Mucosa of rectum (tissue), 2 donors: ENCODE results near the gene FAM120A.
"Not testable (repeated sequence)": the region's sequence is repeated elsewhere in the genome, so short reads cannot be mapped to it uniquely, and the experiment has no call there.

Experiments
- H3K27ac ChIP-seq, 2 donors: one replicate each; pipeline ENCODE4 v1.7.0; 2013; ENCODE audit warnings: inconsistent platforms in 2 of 2, low read depth in 2 of 2, low read length in 2 of 2
- H3K27me3 ChIP-seq, 2 donors: one replicate each; pipeline ENCODE4 v1.7.0; 2013; ENCODE audit warnings: low read length in 2 of 2; ENCODE audit not compliant: control insufficient read depth in 2 of 2, insufficient read depth in 2 of 2
- H3K36me3 ChIP-seq, 2 donors: one replicate each; pipeline ENCODE4 v1.7.0; 2013; ENCODE audit warnings: low read length in 2 of 2; ENCODE audit not compliant: control insufficient read depth in 2 of 2, insufficient read depth in 2 of 2
- H3K4me1 ChIP-seq, 2 donors: one replicate each; pipeline ENCODE4 v1.7.0; 2013; ENCODE audit warnings: low read length in 2 of 2, mild to moderate bottlenecking in 1 of 2; ENCODE audit not compliant: control insufficient read depth in 2 of 2, insufficient read depth in 2 of 2
- H3K4me3 ChIP-seq, 2 donors: one replicate each; pipeline ENCODE4 v1.7.0; 2013; ENCODE audit warnings: low read length in 2 of 2
- H3K9ac ChIP-seq, 2 donors: one replicate each; pipeline ENCODE4 v1.7.0; 2013; ENCODE audit warnings: low read length in 2 of 2, low read depth in 1 of 2, mild to moderate bottlenecking in 1 of 2
- H3K9me3 ChIP-seq, 2 donors: one replicate each; pipeline ENCODE4 v1.7.0; 2013; ENCODE audit warnings: low read length in 2 of 2; ENCODE audit not compliant: control insufficient read depth in 2 of 2
- donor health status: healthy.
- donor health status: Normal muscosa, but diverticular disease.

FAM120A gene

GRCh38 chr9:93501406-93501805, 49.9 kb downstream of the FAM120A start:
- peaks cover 10 to 14% of the 10 kb centered on the region in 2 donors for H3K4me1 ChIP-seq
- H3K9ac ChIP-seq: peak overlapping the region in 1 of 2 donors; percentile 18
- peaks cover 34 to 44% of the 10 kb centered on the region in 2 donors for H3K36me3 ChIP-seq
- no peaks in the 10 kb centered on the region for H3K9me3 ChIP-seq
- H3K4me3 ChIP-seq: peak overlapping the region; percentile 48 to 64
- H3K27ac ChIP-seq: no peak overlapping the region
- H3K27me3 ChIP-seq: no peaks in the 10 kb centered on the region

GRCh38 chr9:93503381-93503780, 51.9 kb downstream of the FAM120A start:
- no peaks in the 10 kb centered on the region for H3K9me3 ChIP-seq
- no peak overlapping the region for H3K4me3 ChIP-seq
- no peak overlapping the region for H3K27ac ChIP-seq
- H3K9ac ChIP-seq: no peak overlapping the region
- peaks cover 20 to 26% of the 10 kb centered on the region in 2 donors for H3K36me3 ChIP-seq
- H3K27me3 ChIP-seq: no peaks in the 10 kb centered on the region
- peaks cover 10 to 14% of the 10 kb centered on the region in 2 donors for H3K4me1 ChIP-seq

- Histone ChIP-seq H3K4me1 (peaks cover 9 to 13% of the 10 kb centered on the region in 2 donors), H3K27ac (no peak overlapping the region), H3K9me3 (no peaks in the 10 kb centered on the region), H3K36me3 (peaks cover 4 to 10% of the 10 kb centered on the region in 2 donors), H3K9ac (peak overlapping the region in 1 of 2 donors; percentile 10), H3K4me3 (peak overlapping the region in 1 of 2 donors; percentile 5), H3K27me3 (no peaks in the 10 kb centered on the region)
Measured at GRCh38 chr9:93505541-93506132, 54.2 kb downstream of the FAM120A start.

- H3K27me3 ChIP-seq: no peaks in the 10 kb centered on the region
- no peak overlapping the region for H3K27ac ChIP-seq
Measured at GRCh38 chr9:93507768-93508167, 56.3 kb downstream of the FAM120A start.

GRCh38 chr9:93508207-93508606, 56.7 kb downstream of the FAM120A start:
- H3K27ac ChIP-seq: no peak overlapping the region
- H3K36me3 ChIP-seq: peaks cover 2 to 6% of the 10 kb centered on the region in 2 donors
- no peak overlapping the region for H3K4me3 ChIP-seq
- H3K4me1 ChIP-seq: peaks cover 6 to 11% of the 10 kb centered on the region in 2 donors
- H3K9ac ChIP-seq: no peak overlapping the region
- no peaks in the 10 kb centered on the region for H3K9me3 ChIP-seq
- no peaks in the 10 kb centered on the region for H3K27me3 ChIP-seq

More at GRCh38 chr9:93507768-93508167, 56.3 kb downstream of the FAM120A start:
- H3K36me3 ChIP-seq: peaks cover 0 to 5% of the 10 kb centered on the region in 2 donors
- peaks cover 6 to 11% of the 10 kb centered on the region in 2 donors for H3K4me1 ChIP-seq
- no peak overlapping the region for H3K4me3 ChIP-seq
- H3K9ac ChIP-seq: no peak overlapping the region
- no peaks in the 10 kb centered on the region for H3K9me3 ChIP-seq

GRCh38 chr9:93509084-93509483, 57.6 kb downstream of the FAM120A start:
- Histone ChIP-seq H3K36me3 (peaks cover 5 to 6% of the 10 kb centered on the region in 2 donors), H3K9ac (no peak overlapping the region), H3K4me1 (peaks cover 6 to 11% of the 10 kb centered on the region in 2 donors), H3K9me3 (no peaks in the 10 kb centered on the region), H3K27me3 (no peaks in the 10 kb centered on the region), H3K27ac (no peak overlapping the region), H3K4me3 (no peak overlapping the region)

- Histone ChIP-seq H3K9me3 (no peaks in the 10 kb centered on the region), H3K4me3 (no peak overlapping the region), H3K9ac (no peak overlapping the region), H3K27ac (no peak overlapping the region), H3K36me3 (peaks cover 5 to 6% of the 10 kb centered on the region in 2 donors), H3K4me1 (peaks cover 6 to 11% of the 10 kb centered on the region in 2 donors), H3K27me3 (no peaks in the 10 kb centered on the region)
Measured at GRCh38 chr9:93510041-93510440, 58.6 kb downstream of the FAM120A start.

- not testable (repeated sequence) for H3K27me3 ChIP-seq, H3K4me1 ChIP-seq, H3K9ac ChIP-seq, H3K4me3 ChIP-seq, H3K36me3 ChIP-seq, H3K9me3 ChIP-seq
- H3K27ac ChIP-seq: peak overlapping the region in 1 of 2 donors; percentile 4
Measured at GRCh38 chr9:93511228-93511627, 59.7 kb downstream of the FAM120A start.

- not testable (repeated sequence) for H3K4me1 ChIP-seq
Measured at GRCh38 chr9:93512170-93512812, 60.8 kb downstream of the FAM120A start.

GRCh38 chr9:93513606-93514005, 62.1 kb downstream of the FAM120A start:
- H3K9me3 ChIP-seq: no peaks in the 10 kb centered on the region
- H3K27ac ChIP-seq: no peak overlapping the region
- H3K36me3 ChIP-seq: peaks cover 18 to 23% of the 10 kb centered on the region in 2 donors
- no peak overlapping the region for H3K9ac ChIP-seq
- H3K4me1 ChIP-seq: peaks cover 0 to 2% of the 10 kb centered on the region in 2 donors
- H3K27me3 ChIP-seq: no peaks in the 10 kb centered on the region
- H3K4me3 ChIP-seq: no peak overlapping the region

More at GRCh38 chr9:93512170-93512812, 60.8 kb downstream of the FAM120A start:
- not testable (repeated sequence) for H3K4me3 ChIP-seq, H3K27me3 ChIP-seq, H3K27ac ChIP-seq, H3K9me3 ChIP-seq, H3K9ac ChIP-seq
- peaks cover 9 to 10% of the 10 kb centered on the region in 2 donors for H3K36me3 ChIP-seq
